Liver (tissue), 9 donors: Measurements from ENCODE around the gene TRAF7. TPM values are rescaled to one million over a fixed set of nuclear protein-coding genes. Genes with fewer than 3 reads are reported as not detected.

Source experiments
- DNase-seq: peaks from one replicate; pipeline ENCODE4 v3.0.0-alpha.2; 2017; ENCODE audit warnings: low spot score
- H3K27ac ChIP-seq, 2 donors: one replicate each; pipeline ENCODE4 v1.7.0; 2013; ENCODE audit warnings: inconsistent platforms in 2 of 2, low read length in 2 of 2, control low read depth in 1 of 2, low read depth in 1 of 2, mild to moderate bottlenecking in 1 of 2
- H3K27me3 ChIP-seq, 4 donors: one replicate each; pipeline versions ENCODE4 v1.6.1 to v1.7.0; 2013; ENCODE audit warnings: low read length in 3 of 4, inconsistent platforms in 1 of 4, mild to moderate bottlenecking in 1 of 4, moderate library complexity in 1 of 4; ENCODE audit not compliant: control insufficient read depth in 4 of 4, insufficient read depth in 4 of 4
- H3K36me3 ChIP-seq, 4 donors: one replicate each; pipeline versions ENCODE4 v1.6.1 to v1.7.0; 2013; ENCODE audit warnings: low read length in 3 of 4, mild to moderate bottlenecking in 3 of 4, low read depth in 1 of 4, moderate library complexity in 1 of 4; ENCODE audit not compliant: control insufficient read depth in 4 of 4, insufficient read depth in 3 of 4
- H3K4me1 ChIP-seq, 4 donors: one replicate each; pipeline versions ENCODE4 v1.6.1 to v1.7.0; 2013; ENCODE audit warnings: low read length in 3 of 4, mild to moderate bottlenecking in 3 of 4, moderate library complexity in 1 of 4; ENCODE audit not compliant: control insufficient read depth in 4 of 4, insufficient read depth in 4 of 4
- H3K4me3 ChIP-seq, 3 donors: one replicate each; pipeline versions ENCODE4 v1.6.1 to v1.7.0; 2013; ENCODE audit warnings: low read length in 3 of 3, control low read depth in 1 of 3, low read depth in 1 of 3, mild to moderate bottlenecking in 1 of 3
- H3K9ac ChIP-seq, 2 donors: one replicate each; pipeline ENCODE4 v1.7.0; 2013; ENCODE audit warnings: low read length in 2 of 2, mild to moderate bottlenecking in 2 of 2, moderate library complexity in 2 of 2, control low read depth in 1 of 2, low read depth in 1 of 2
- H3K9me3 ChIP-seq, 4 donors: one replicate each; pipeline versions ENCODE4 v1.6.1 to v1.7.0; 2013; ENCODE audit warnings: low read length in 3 of 4; ENCODE audit not compliant: control insufficient read depth in 4 of 4
- FOXA1 ChIP-seq: IDR thresholded peaks from 2 replicates; pipeline ENCODE4 v1.6.1; 2016; ENCODE audit warnings: antibody characterized with exemption
- HNF4A ChIP-seq, 2 donors: conservative IDR thresholded peaks; 2 replicates each; pipeline ENCODE4 v1.6.1; 2016; ENCODE audit warnings: antibody characterized with exemption in 2 of 2, mild to moderate bottlenecking in 2 of 2
- HNF4G ChIP-seq: IDR thresholded peaks from 2 replicates; pipeline ENCODE4 v1.6.1; 2016; ENCODE audit warnings: antibody characterized with exemption
- REST ChIP-seq: IDR thresholded peaks from 2 replicates; pipeline ENCODE4 v1.6.1; 2016; ENCODE audit warnings: antibody characterized with exemption, mild to moderate bottlenecking
- ZBTB33 ChIP-seq: IDR thresholded peaks from 2 replicates; pipeline ENCODE4 v1.6.1; 2016; ENCODE audit warnings: antibody characterized with exemption
- WGBS: extraction: QIAGEN DNeasy Blood & Tissue Kit; methylation state at CpG from one replicate; pipeline ENCODE4 v1.1.7; 2013; 5-methylcytosine and 5-hydroxymethylcytosine counted together
- polyA plus RNA-seq, 2 donors: library from polyadenylated mRNA; stranded (reverse) in 1 of 2; unstranded in 1 of 2; fragments of 200-250 nt in 1 of 2; fragments of >200 nt in 1 of 2; fragmentation: Nextera tagmentation in 1 of 2; extraction: Ambion mirVana in 1 of 2; gene quantifications; one replicate each; pipeline versions ENCODE4 v1.2.1 to v1.2.3, GENCODE V29; 2013 to 2015
- total RNA-seq, 2 donors: library from RNA; depleted of rRNA; stranded (reverse); fragments of >200 nt; gene quantifications; one replicate each; pipeline ENCODE4 v1.2.3, GENCODE V29; 2014
- donor health status: healthy.
- donor health status: healthy.
- donor health status: healthy.
- donor health status: healthy.
- donor health status: healthy.

The TRAF7 gene
- total and polyA plus RNA-seq, 4 donors, result 14.7 to 36.6 (median 34.0) TPM

GRCh38 chr16:2142942-2143877 lies 12.4 kb upstream of the TRAF7 start (continued):
- TF ChIP-seq REST (no peak), HNF4A (conservative IDR thresholded peaks at IDR 0.05) (no peak), HNF4G (no peak), FOXA1 (no peak)

- no peak overlapping the region for H3K27ac ChIP-seq
Measured at GRCh38 chr16:2143878-2144485, 11.6 kb upstream of the TRAF7 start.

More at GRCh38 chr16:2143878-2144485, 11.6 kb upstream of the TRAF7 start:
- Histone ChIP-seq H3K9ac (no peak overlapping the region), H3K9me3 (no peaks in the 10 kb centered on the region), H3K27me3 (no peaks in the 10 kb centered on the region), H3K4me3 (no peak overlapping the region), H3K4me1 (peaks cover 10 to 23% (median 16%) of the 10 kb centered on the region in 4 donors), H3K36me3 (no peaks in the 10 kb centered on the region)
- TF ChIP-seq ZBTB33 (no peak), HNF4G (no peak), REST (no peak)
- DNase-seq, result no peak
- WGBS, result 90% methylated on average over 17 of the region's 17 CpGs
